A204.1 (cell line): Measurements from ENCODE around the gene SLC25A22.

Experiments used
- FAIRE-seq: peaks from 2 replicates; lab custom pipeline; 2012; peaks lifted over from hg19 to GRCh38; lab: Jason Lieb, UNC

The SLC25A22 gene

GRCh38 chr11:803467-803742 lies 5.3 kb upstream of the SLC25A22 start:
- no peak for FAIRE-seq

GRCh38 chr11:802693-803466 lies 4.8 kb upstream of the SLC25A22 start:
- FAIRE-seq, result no peak

GRCh38 chr11:802018-802617 lies 4.0 kb upstream of the SLC25A22 start:
- FAIRE-seq, result no peak

- no peak for FAIRE-seq
Observed at GRCh38 chr11:801097-801780, 3.2 kb upstream of the SLC25A22 start.

- FAIRE-seq, result no peak
Observed at GRCh38 chr11:800473-800872, 2.4 kb upstream of the SLC25A22 start.

GRCh38 chr11:799641-800316 lies 1.7 kb upstream of the SLC25A22 start:
- FAIRE-seq, result no peak

- no peak for FAIRE-seq
Observed at GRCh38 chr11:797296-798092, 587 bp downstream of the SLC25A22 start.

- FAIRE-seq, result no peak
Observed at GRCh38 chr11:796565-797295, 1.4 kb downstream of the SLC25A22 start.

- no peak for FAIRE-seq
Observed at GRCh38 chr11:795634-796564, 2.2 kb downstream of the SLC25A22 start.

GRCh38 chr11:794766-795633 lies 3.1 kb downstream of the SLC25A22 start:
- FAIRE-seq, result no peak

- FAIRE-seq, result no peak
Observed at GRCh38 chr11:794013-794765, 3.9 kb downstream of the SLC25A22 start.

- no peak for FAIRE-seq
Observed at GRCh38 chr11:793556-793955, 4.5 kb downstream of the SLC25A22 start.

- FAIRE-seq, result no peak
Observed at GRCh38 chr11:792873-793272, 5.2 kb downstream of the SLC25A22 start.

GRCh38 chr11:792535-792821 lies 5.6 kb downstream of the SLC25A22 start:
- no peak for FAIRE-seq

GRCh38 chr11:791658-792534 lies 6.2 kb downstream of the SLC25A22 start:
- FAIRE-seq, result no peak

GRCh38 chr11:790721-791564 lies 7.1 kb downstream of the SLC25A22 start:
- no peak for FAIRE-seq

GRCh38 chr11:789943-790342 lies 8.1 kb downstream of the SLC25A22 start, which contains the start of gene CEND1:
Gene CEND1 (minus strand): TSS chr11:790090. CDS start chr11:788576, 1,514 bp downstream.
- no peak for FAIRE-seq
